Endodermal cell (in vitro differentiated cells): ENCODE data around the gene ERP44. TPM values are rescaled to one million over a fixed set of nuclear protein-coding genes. Genes with fewer than 3 reads are reported as not detected.

Experiments used
- DNase-seq: peaks from one replicate; pipeline ENCODE4 v3.0.0-alpha.2; 2017
- H3K27ac ChIP-seq: 2 replicates; pipeline ENCODE4 v1.5.1; 2013; ENCODE audit warnings: mild to moderate bottlenecking, low read depth, low read length, moderate library complexity
- H3K27me3 ChIP-seq: 2 replicates; pipeline ENCODE4 v1.6.1; 2013; ENCODE audit warnings: mild to moderate bottlenecking, low read length, moderate library complexity; ENCODE audit not compliant: insufficient read depth, control insufficient read depth, poor library complexity, severe bottlenecking
- H3K36me3 ChIP-seq: 2 replicates; pipeline ENCODE4 v1.7.0; 2013; ENCODE audit warnings: mild to moderate bottlenecking, low read length, moderate library complexity; ENCODE audit not compliant: control insufficient read depth, insufficient read depth
- H3K4me1 ChIP-seq: one replicate; pipeline ENCODE4 v1.7.0; 2013; ENCODE audit warnings: low read length; ENCODE audit not compliant: control insufficient read depth, insufficient read depth
- H3K4me3 ChIP-seq: 2 replicates; pipeline ENCODE4 v1.5.1; 2013; ENCODE audit warnings: mild to moderate bottlenecking, low read length, moderate library complexity
- H3K9ac ChIP-seq: 2 replicates; pipeline ENCODE4 v1.6.1; 2013; ENCODE audit warnings: mild to moderate bottlenecking, low read length, moderate library complexity; ENCODE audit not compliant: poor library complexity, severe bottlenecking; ENCODE audit errors: extremely low read depth
- H3K9me3 ChIP-seq: 2 replicates; pipeline ENCODE4 v1.6.1; 2013; ENCODE audit warnings: mild to moderate bottlenecking, low read length, moderate library complexity; ENCODE audit not compliant: control insufficient read depth
- H3K27ac Mint-ChIP-seq: 2 replicates; pipeline ENCODE4 v1.8.0; 2020; ENCODE audit warnings: mixed read lengths
- H3K27me3 Mint-ChIP-seq: 2 replicates; pipeline ENCODE4 v1.8.0; 2021; ENCODE audit warnings: mild to moderate bottlenecking, mixed read lengths; ENCODE audit not compliant: insufficient read depth
- H3K36me3 Mint-ChIP-seq: 2 replicates; pipeline ENCODE4 v1.8.0; 2020; ENCODE audit warnings: low read depth, mixed read lengths
- H3K4me1 Mint-ChIP-seq: 2 replicates; pipeline ENCODE4 v1.8.0; 2020; ENCODE audit warnings: mixed read lengths
- H3K4me3 Mint-ChIP-seq: 2 replicates; pipeline ENCODE4 v1.8.0; 2020; ENCODE audit warnings: mild to moderate bottlenecking, moderate library complexity, mixed read lengths
- H3K9me3 Mint-ChIP-seq: 2 replicates; pipeline ENCODE4 v1.8.0; 2020; ENCODE audit warnings: mild to moderate bottlenecking, mixed read lengths
- whole genome bisulfite sequencing, 2 experiments: methylation state at CpG; one replicate each; pipeline versions ENCODE4 v1.1.5 to v1.1.7; 2013; ENCODE audit warnings: missing lambda C conversion rate in 2 of 2, mixed read lengths in 1 of 2; ENCODE audit not compliant: insufficient coverage in 1 of 2, insufficient read length in 1 of 2; 5-methylcytosine and 5-hydroxymethylcytosine counted together
- total RNA-seq, 2 donors: library from RNA; stranded (reverse); fragmentation: NEBNext Ultra II Directional in 1 of 2; extraction: Animal tissue kit (Norgen Biotek cat#: 25700) in 1 of 2; gene quantifications; 2 replicates in 1 of 2; 3 replicates in 1 of 2; pipeline ENCODE4 v1.2.1, GENCODE V29; 2021
- TF ChIP-seq, protein P1 (sequence below): fragments of 200-600 bp; sonication (generic); conservative IDR thresholded peaks from 2 replicates; pipeline ENCODE4 v1.5.0; 2021; ENCODE audit warnings: antibody characterized with exemption, mild to moderate bottlenecking

ERP44 gene
- total RNA-seq, 2 donors from 2014 or later: 22.4 to 23.4 TPM

DNA sequence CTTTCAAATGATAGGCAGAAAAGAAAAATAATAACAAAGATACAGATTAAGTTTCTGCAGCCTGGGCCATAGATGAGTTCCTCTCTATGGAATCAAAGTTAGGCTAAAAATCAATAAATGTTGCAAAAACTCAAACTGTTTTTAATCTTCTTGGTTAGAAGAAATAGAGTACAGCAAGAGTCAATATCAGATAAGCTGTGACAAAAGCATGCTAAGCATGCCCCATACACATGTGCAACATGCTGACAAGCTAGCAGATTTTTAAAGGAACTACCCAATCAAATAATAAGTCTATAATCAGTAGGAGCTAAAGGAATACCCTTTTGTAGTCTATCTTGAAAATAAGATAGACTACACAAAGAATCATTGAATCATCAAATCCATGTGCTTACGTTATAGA lies 6.7 kb downstream of the ERP44 start:
- Mint-ChIP-seq H3K9me3 (no peaks in the 10 kb centered on the region), H3K27ac (no peak overlapping the region), H3K36me3 (no peaks in the 10 kb centered on the region), H3K4me3 (no peak overlapping the region), H3K4me1 (peaks cover 23% of the 10 kb centered on the region), H3K27me3 (no peaks in the 10 kb centered on the region)
- TF ChIP-seq, protein P1, sequence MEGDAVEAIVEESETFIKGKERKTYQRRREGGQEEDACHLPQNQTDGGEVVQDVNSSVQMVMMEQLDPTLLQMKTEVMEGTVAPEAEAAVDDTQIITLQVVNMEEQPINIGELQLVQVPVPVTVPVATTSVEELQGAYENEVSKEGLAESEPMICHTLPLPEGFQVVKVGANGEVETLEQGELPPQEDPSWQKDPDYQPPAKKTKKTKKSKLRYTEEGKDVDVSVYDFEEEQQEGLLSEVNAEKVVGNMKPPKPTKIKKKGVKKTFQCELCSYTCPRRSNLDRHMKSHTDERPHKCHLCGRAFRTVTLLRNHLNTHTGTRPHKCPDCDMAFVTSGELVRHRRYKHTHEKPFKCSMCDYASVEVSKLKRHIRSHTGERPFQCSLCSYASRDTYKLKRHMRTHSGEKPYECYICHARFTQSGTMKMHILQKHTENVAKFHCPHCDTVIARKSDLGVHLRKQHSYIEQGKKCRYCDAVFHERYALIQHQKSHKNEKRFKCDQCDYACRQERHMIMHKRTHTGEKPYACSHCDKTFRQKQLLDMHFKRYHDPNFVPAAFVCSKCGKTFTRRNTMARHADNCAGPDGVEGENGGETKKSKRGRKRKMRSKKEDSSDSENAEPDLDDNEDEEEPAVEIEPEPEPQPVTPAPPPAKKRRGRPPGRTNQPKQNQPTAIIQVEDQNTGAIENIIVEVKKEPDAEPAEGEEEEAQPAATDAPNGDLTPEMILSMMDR: no peak
- no peak for DNase-seq
- H3K36me3 ChIP-seq: no peaks in the 10 kb centered on the region
- H3K4me3 ChIP-seq: no peak overlapping the region
- H3K9me3 ChIP-seq: no peaks in the 10 kb centered on the region
- no peak overlapping the region for H3K27ac ChIP-seq
- 90 to 100% methylated on average over 1 of the region's 1 CpG for WGBS, 2 experiments
- no peak overlapping the region for H3K9ac ChIP-seq
- peaks cover 4% of the 10 kb centered on the region for H3K4me1 ChIP-seq
- H3K27me3 ChIP-seq: no peaks in the 10 kb centered on the region

DNA sequence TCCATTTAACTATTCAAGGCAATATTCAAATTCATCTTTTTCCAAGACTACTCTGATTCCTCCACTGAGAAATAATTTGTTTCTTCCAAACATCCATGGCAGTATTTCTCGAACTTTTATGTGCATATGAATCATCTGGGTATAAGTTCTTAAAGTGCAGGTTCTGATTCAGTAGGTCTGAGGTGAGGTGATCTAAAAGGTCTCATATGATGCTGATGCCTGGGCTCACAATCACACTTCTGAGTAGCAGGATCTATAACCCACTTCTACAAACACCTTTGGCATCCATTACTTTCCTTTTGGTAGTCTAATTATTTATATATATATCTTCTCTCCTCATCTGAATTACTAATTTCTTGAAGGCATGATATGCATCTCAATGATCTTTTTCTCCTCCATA lies 7.2 kb downstream of the ERP44 start:
- TF ChIP-seq, protein P1: no peak
- no peaks in the 10 kb centered on the region for H3K36me3 ChIP-seq
- Mint-ChIP-seq H3K36me3 (no peaks in the 10 kb centered on the region), H3K4me3 (no peak overlapping the region), H3K27me3 (no peaks in the 10 kb centered on the region), H3K4me1 (peaks cover 25% of the 10 kb centered on the region), H3K9me3 (no peaks in the 10 kb centered on the region), H3K27ac (no peak overlapping the region)
- 71 to 93% methylated on average over 1 of the region's 1 CpG for WGBS, 2 experiments
- no peak for DNase-seq
- no peaks in the 10 kb centered on the region for H3K27me3 ChIP-seq
- H3K4me1 ChIP-seq: peaks cover 4% of the 10 kb centered on the region
- no peak overlapping the region for H3K4me3 ChIP-seq
- no peaks in the 10 kb centered on the region for H3K9me3 ChIP-seq
- H3K9ac ChIP-seq: no peak overlapping the region
- H3K27ac ChIP-seq: no peak overlapping the region

DNA sequence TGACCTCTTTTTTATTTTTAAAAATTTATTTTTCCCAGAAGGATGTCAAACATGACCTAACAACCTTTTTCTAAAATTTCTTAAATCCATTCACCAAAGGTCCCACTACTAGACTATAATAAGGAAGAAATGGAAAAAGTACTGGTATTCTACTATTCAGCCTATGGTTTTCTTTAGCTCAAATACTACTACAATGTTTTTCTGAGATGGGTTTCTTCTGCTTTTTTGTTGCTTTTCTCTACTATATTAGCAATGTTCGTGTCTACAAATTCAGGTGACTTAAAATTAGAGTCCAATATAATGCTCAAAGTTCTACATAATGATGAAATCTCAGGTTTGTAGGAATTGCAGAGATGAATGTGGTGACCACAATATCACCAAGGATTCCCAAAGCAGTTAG lies 7.9 kb downstream of the ERP44 start:
- Mint-ChIP-seq H3K4me3 (no peak overlapping the region), H3K27me3 (no peaks in the 10 kb centered on the region), H3K4me1 (peaks cover 27% of the 10 kb centered on the region), H3K27ac (no peak overlapping the region), H3K36me3 (no peaks in the 10 kb centered on the region), H3K9me3 (no peaks in the 10 kb centered on the region)
- TF ChIP-seq, protein P1: no peak
- no peaks in the 10 kb centered on the region for H3K4me1 ChIP-seq
- no peaks in the 10 kb centered on the region for H3K36me3 ChIP-seq
- WGBS, 2 experiments: 80 to 100% methylated on average over 1 of the region's 1 CpG
- no peaks in the 10 kb centered on the region for H3K9me3 ChIP-seq
- no peak overlapping the region for H3K4me3 ChIP-seq
- H3K9ac ChIP-seq: no peak overlapping the region
- H3K27me3 ChIP-seq: no peaks in the 10 kb centered on the region
- no peak overlapping the region for H3K27ac ChIP-seq
- DNase-seq: no peak
